SK-N-SH (cell line): ENCODE results near the gene VLDLR. TPM values are rescaled to one million over a fixed set of nuclear protein-coding genes. Genes with fewer than 3 reads are reported as not detected.

Experiments used
- CTCF ChIA-PET: fragments of 300-600, 350-600 bp; formaldehyde crosslinking; extraction: SDS; loops from one replicate; lab custom pipeline; 2021; lab: Yijun Ruan, JAX
- POLR2A ChIA-PET: fragments of 350-600 bp; sonication (Branson Sonifier 250); formaldehyde crosslinking; extraction: SDS; loops from one replicate; lab custom pipeline; 2020; ENCODE audit warnings: antibody characterized with exemption, inconsistent platforms; lab: Yijun Ruan, JAX
- DNase-seq: peaks from one replicate; pipeline ENCODE4 v3.0.0; 2012
- H2AFZ ChIP-seq: fragments of 200-600 bp; sonication (generic); 2 replicates; pipeline ENCODE4 v1.8.1; 2016; ENCODE audit warnings: antibody characterized with exemption, mild to moderate bottlenecking, low read depth
- H3F3A ChIP-seq: fragments of 200-600 bp; sonication (generic); replicated peaks from 2 replicates; pipeline ENCODE3; 2016; ENCODE audit warnings: antibody characterized with exemption, mild to moderate bottlenecking; ENCODE audit not compliant: insufficient read depth
- H3K27ac ChIP-seq, 2 experiments: fragments of 200-500 bp in 1 of 2; fragments of 200-600 bp in 1 of 2; sonication (Bioruptor generic) in 1 of 2; sonication (generic), shearing (Covaris generic) in 1 of 2; 2 replicates each; pipeline versions ENCODE4 v1.5.1 to v1.6.1; 2014 to 2016; ENCODE audit warnings: low read depth in 2 of 2, inconsistent platforms in 1 of 2, low read length in 1 of 2, mild to moderate bottlenecking in 1 of 2, mixed read lengths in 1 of 2
- H3K27me3 ChIP-seq: fragments of 200-600 bp; sonication (generic), shearing (Covaris generic); 2 replicates; pipeline ENCODE4 v1.6.1; 2016; ENCODE audit warnings: mixed run types; ENCODE audit not compliant: insufficient read depth
- H3K36me3 ChIP-seq, 2 experiments: fragments of 200-500 bp in 1 of 2; fragments of 200-600 bp in 1 of 2; sonication (Bioruptor generic) in 1 of 2; sonication (generic) in 1 of 2; replicated peaks in 1 of 2; 2 replicates each; pipeline versions ENCODE3 to v1.5.1; 2014 to 2016; ENCODE audit warnings: low read length in 1 of 2, mild to moderate bottlenecking in 1 of 2; ENCODE audit not compliant: insufficient read depth in 2 of 2, control insufficient read depth in 1 of 2
- H3K4me1 ChIP-seq, 2 experiments: fragments of 200-500 bp in 1 of 2; fragments of 200-600 bp in 1 of 2; sonication (Bioruptor generic) in 1 of 2; sonication (generic), shearing (Covaris generic) in 1 of 2; 2 replicates each; pipeline versions ENCODE4 v1.5.1 to v1.6.1; 2014 to 2016; ENCODE audit warnings: low read depth in 1 of 2, low read length in 1 of 2, mixed run types in 1 of 2; ENCODE audit not compliant: insufficient read depth in 2 of 2, control insufficient read depth in 1 of 2
- H3K4me2 ChIP-seq: fragments of 200-600 bp; sonication (generic), shearing (Covaris generic); 2 replicates; pipeline ENCODE4 v1.6.1; 2017; ENCODE audit warnings: mixed run types
- H3K4me3 ChIP-seq, 2 experiments: fragments of 200-500 bp in 1 of 2; fragments of 200-600 bp in 1 of 2; sonication (Bioruptor generic) in 1 of 2; sonication (generic), shearing (Covaris generic) in 1 of 2; 2 replicates each; pipeline versions ENCODE4 v1.5.1 to v1.8.1; 2014 to 2016; ENCODE audit warnings: low read depth in 2 of 2, inconsistent platforms in 1 of 2, low read length in 1 of 2, mild to moderate bottlenecking in 1 of 2, mixed read lengths in 1 of 2, moderate library complexity in 1 of 2
- H3K79me2 ChIP-seq: fragments of 200-600 bp; sonication (generic); 2 replicates; pipeline ENCODE4 v1.8.1; 2017; ENCODE audit warnings: mild to moderate bottlenecking; ENCODE audit not compliant: insufficient read depth
- H3K9ac ChIP-seq: fragments of 200-600 bp; sonication (generic); 2 replicates; pipeline ENCODE4 v1.6.1; 2017; ENCODE audit warnings: mixed run types
- H3K9me2 ChIP-seq: fragments of 200-600 bp; sonication (generic); 2 replicates; pipeline ENCODE4 v1.6.1; 2017; ENCODE audit warnings: mixed run types
- H3K9me3 ChIP-seq: fragments of 200-600 bp; sonication (generic); 2 replicates; pipeline ENCODE4 v1.6.1; 2017; ENCODE audit warnings: mixed run types, mild to moderate bottlenecking, moderate library complexity
- H4K20me1 ChIP-seq: fragments of 200-600 bp; sonication (generic); 2 replicates; pipeline ENCODE4 v1.6.1; 2017; ENCODE audit warnings: mild to moderate bottlenecking, mixed run types; ENCODE audit not compliant: insufficient read depth
- CTCF ChIP-seq: fragments of 200-600 bp; sonication (generic); IDR thresholded peaks from 2 replicates; pipeline ENCODE4 v1.6.1; 2017; ENCODE audit warnings: antibody characterized with exemption, mild to moderate bottlenecking, moderate library complexity
- ELF1 ChIP-seq: IDR thresholded peaks from 2 replicates; pipeline ENCODE4 v1.4.0; 2012
- EZH2phosphoT487 ChIP-seq: fragments of 200-600 bp; sonication (generic); IDR thresholded peaks from 2 replicates; pipeline ENCODE4 v1.6.1; 2017; ENCODE audit warnings: low read depth, mixed run types, mild to moderate bottlenecking, antibody characterized with exemption, moderate library complexity, borderline replicate concordance
- GABPA ChIP-seq: IDR thresholded peaks from 2 replicates; pipeline ENCODE4 v1.4.0; 2012; ENCODE audit warnings: low read depth, mild to moderate bottlenecking
- IRF3 ChIP-seq: fragments of 150-350 bp; IDR thresholded peaks from 2 replicates; pipeline ENCODE4 v1.6.1; 2016; ENCODE audit warnings: mild to moderate bottlenecking, low read depth, low read length
- MAX ChIP-seq: IDR thresholded peaks from 2 replicates; pipeline ENCODE4 v1.4.0; 2012; ENCODE audit warnings: low read depth
- NFIC ChIP-seq: IDR thresholded peaks from 2 replicates; pipeline ENCODE4 v1.4.0; 2012; ENCODE audit warnings: borderline replicate concordance
- PBX3 ChIP-seq: IDR thresholded peaks from 2 replicates; pipeline ENCODE4; 2012
- REST ChIP-seq: IDR thresholded peaks from 2 replicates; pipeline ENCODE4 v1.6.1; 2012; ENCODE audit warnings: mild to moderate bottlenecking, low read depth, low read length, moderate library complexity
- RXRA ChIP-seq: IDR thresholded peaks from 2 replicates; pipeline ENCODE4 v1.4.0; 2012; ENCODE audit warnings: low read depth, mild to moderate bottlenecking, borderline replicate concordance
- SIN3A ChIP-seq: IDR thresholded peaks from 2 replicates; pipeline ENCODE4 v1.6.1; 2012; ENCODE audit warnings: low read depth, mild to moderate bottlenecking, low read length, moderate library complexity, borderline replicate concordance
- TAF1 ChIP-seq: IDR thresholded peaks from 2 replicates; pipeline ENCODE4 v1.6.1; 2012; ENCODE audit warnings: low read depth, mild to moderate bottlenecking, low read length, moderate library complexity, borderline replicate concordance
- TCF12 ChIP-seq: IDR thresholded peaks from 2 replicates; pipeline ENCODE4 v1.4.0; 2012
- TEAD4 ChIP-seq: IDR thresholded peaks from 2 replicates; pipeline ENCODE4 v1.4.0; 2012; ENCODE audit warnings: mild to moderate bottlenecking, borderline replicate concordance; ENCODE audit not compliant: insufficient read depth
- USF2 ChIP-seq: fragments of 150-350 bp; IDR thresholded peaks from 2 replicates; pipeline ENCODE4 v1.6.1; 2017; ENCODE audit warnings: antibody characterized with exemption, low read length, low read depth, borderline replicate concordance
- WGBS: methylation state at CpG from one replicate; pipeline ENCODE4 v1.1.6; 2017; ENCODE audit warnings: low lambda C conversion rate; 5-methylcytosine and 5-hydroxymethylcytosine counted together
- polyA plus RNA-seq, 3 experiments: library from polyadenylated mRNA; depleted of rRNA; stranded (reverse); fragments of >200 nt; gene quantifications; 2 replicates each; pipeline ENCODE4 v1.2.3, GENCODE V29; 2012

The VLDLR gene
- polyA plus RNA-seq, 1 of the 3 experiments (the other 2 are of a cell fraction), result 9.2 TPM

- Histone ChIP-seq H3F3A (peaks cover 24% of the 10 kb centered on the region), H3K27me3 (no peaks in the 10 kb centered on the region), H3K36me3 (peaks cover 9 to 19% of the 10 kb centered on the region in 2 experiments), H3K4me2 (no peak overlapping the region), H2AFZ (no peak overlapping the region), H3K4me1 (peaks cover 0 to 8% of the 10 kb centered on the region in 2 experiments; a peak in 2 of 4 replicates), H3K27ac (no peak overlapping the region), H4K20me1 (no peaks in the 10 kb centered on the region), H3K9ac (no peak overlapping the region), H3K9me3 (no peaks in the 10 kb centered on the region), H3K4me3 (no peak overlapping the region), H3K9me2 (no peaks in the 10 kb centered on the region), H3K79me2 (no peaks in the 10 kb centered on the region)
- 86% methylated on average over 9 of the region's 9 CpGs for WGBS
- ChIA-PET CTCF (interaction anchor here (1.4 kb wide), 1 partner anchor 71 kb away, joined by 4 read pairs; no protein-coding TSS in a partner anchor), POLR2A (no interaction called here)
- DNase-seq, result no peak
- TF ChIP-seq USF2 (no peak), TAF1 (no peak), EZH2phosphoT487 (no peak), TEAD4 (no peak), REST (no peak), IRF3 (no peak), SIN3A (no peak), NFIC (no peak), GABPA (no peak), TCF12 (no peak), MAX (no peak), CTCF (no peak), PBX3 (no peak), RXRA (no peak), ELF1 (no peak)
Observed at GRCh38 chr9:2657427-2657826, 35.8 kb downstream of the VLDLR start.
